Sigmoid colon (tissue), 4 donors: ENCODE data around the gene SUPT3H.

Experiments
- EP300 ChIP-seq, 4 donors: sonication (generic); formaldehyde crosslinking; IDR thresholded peaks; one replicate each; pipeline ENCODE4 v1.6.1; 2017; ENCODE audit warnings: antibody characterized with exemption in 4 of 4
- POLR2A ChIP-seq, 2 donors: fragments of 450-650 bp; IDR thresholded peaks; one replicate each; pipeline ENCODE4 v1.6.1; 2016; ENCODE audit warnings: antibody characterized with exemption in 2 of 2, mild to moderate bottlenecking in 2 of 2, moderate library complexity in 2 of 2
- POLR2AphosphoS5 ChIP-seq, 4 donors: sonication (generic); formaldehyde crosslinking; IDR thresholded peaks; one replicate each; pipeline ENCODE4 v1.6.1; 2017; ENCODE audit warnings: antibody characterized with exemption in 4 of 4
- TF ChIP-seq, protein P1 (sequence below), 4 experiments: fragments of 450-650 bp in 3 of 4; fragments of 200-600 bp in 1 of 4; IDR thresholded peaks; one replicate each; pipeline ENCODE4 v1.5.1; 2016 to 2019; ENCODE audit warnings: antibody characterized with exemption in 4 of 4, mild to moderate bottlenecking in 3 of 4, moderate library complexity in 2 of 4

DNA sequence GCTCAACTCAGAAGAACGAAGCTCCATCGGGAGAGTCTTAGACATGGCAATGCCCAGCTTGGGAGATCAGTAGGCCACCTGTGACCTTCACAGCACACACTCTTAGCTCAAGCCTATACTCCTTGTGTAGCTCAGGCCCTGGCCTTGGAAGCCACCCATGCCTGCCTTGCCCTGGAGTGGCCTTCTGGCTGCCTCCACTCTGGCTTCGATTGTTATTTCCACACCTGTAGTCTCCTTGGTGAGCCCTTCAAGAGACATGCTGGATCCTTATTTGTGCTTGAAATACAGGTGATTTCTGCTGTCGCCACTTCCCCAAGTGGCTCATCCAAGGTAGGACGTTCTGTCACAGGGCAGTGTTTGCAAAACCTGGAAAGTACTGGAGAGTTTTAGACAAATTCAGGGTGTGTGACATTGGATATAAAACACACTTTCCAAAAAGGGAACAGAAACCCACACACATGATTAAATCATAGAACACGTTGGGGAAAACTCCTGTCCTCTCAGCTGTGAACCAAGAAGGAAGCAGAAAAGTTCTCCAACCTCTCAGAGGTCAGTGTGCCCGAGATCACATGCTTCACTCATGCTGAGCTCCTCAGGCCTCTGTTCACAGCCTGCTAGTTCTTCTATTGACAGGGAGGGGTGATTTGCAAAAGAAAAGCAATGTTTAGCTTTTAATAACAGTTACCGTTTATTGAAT is 598.5 kb downstream of the SUPT3H start:
- TF ChIP-seq, protein P1, sequence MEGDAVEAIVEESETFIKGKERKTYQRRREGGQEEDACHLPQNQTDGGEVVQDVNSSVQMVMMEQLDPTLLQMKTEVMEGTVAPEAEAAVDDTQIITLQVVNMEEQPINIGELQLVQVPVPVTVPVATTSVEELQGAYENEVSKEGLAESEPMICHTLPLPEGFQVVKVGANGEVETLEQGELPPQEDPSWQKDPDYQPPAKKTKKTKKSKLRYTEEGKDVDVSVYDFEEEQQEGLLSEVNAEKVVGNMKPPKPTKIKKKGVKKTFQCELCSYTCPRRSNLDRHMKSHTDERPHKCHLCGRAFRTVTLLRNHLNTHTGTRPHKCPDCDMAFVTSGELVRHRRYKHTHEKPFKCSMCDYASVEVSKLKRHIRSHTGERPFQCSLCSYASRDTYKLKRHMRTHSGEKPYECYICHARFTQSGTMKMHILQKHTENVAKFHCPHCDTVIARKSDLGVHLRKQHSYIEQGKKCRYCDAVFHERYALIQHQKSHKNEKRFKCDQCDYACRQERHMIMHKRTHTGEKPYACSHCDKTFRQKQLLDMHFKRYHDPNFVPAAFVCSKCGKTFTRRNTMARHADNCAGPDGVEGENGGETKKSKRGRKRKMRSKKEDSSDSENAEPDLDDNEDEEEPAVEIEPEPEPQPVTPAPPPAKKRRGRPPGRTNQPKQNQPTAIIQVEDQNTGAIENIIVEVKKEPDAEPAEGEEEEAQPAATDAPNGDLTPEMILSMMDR (IDR thresholded peaks at IDR 0.05): no peak
- TF ChIP-seq POLR2AphosphoS5 (IDR thresholded peaks at IDR 0.05): no peak
- TF ChIP-seq POLR2A (IDR thresholded peaks at IDR 0.05): no peak
- no peak for TF ChIP-seq EP300 (IDR thresholded peaks at IDR 0.05)
